ELR (cell line): ENCODE results near the gene RAB3A.

Experiments
- DNase-seq: peaks from one replicate; pipeline ENCODE4 v3.0.0-alpha.2; 2015; ENCODE audit warnings: low read depth

The RAB3A gene

GRCh38 chr19:18197306-18197705 lies 6.5 kb downstream of the RAB3A start:
- no peak for DNase-seq

- no peak for DNase-seq
These were observed 7.4 kb downstream of the RAB3A start for GRCh38 chr19:18196511-18196845.

- DNase-seq: peak; percentile 45
These were observed 9.1 kb downstream of the RAB3A start for GRCh38 chr19:18194554-18195238.

GRCh38 chr19:18194181-18194530 lies 9.7 kb downstream of the RAB3A start:
- DNase-seq: no peak

- peak; percentile 35 for DNase-seq
These were observed 10.3 kb downstream of the RAB3A start for GRCh38 chr19:18193388-18194180.

- peak; percentile 100 for DNase-seq
These were observed 11.0 kb downstream of the RAB3A start, which contains the start of gene MPV17L2 for GRCh38 chr19:18192673-18193387. MPV17L2 (plus strand) TSS chr19:18193218; CDS start chr19:18193282, 64 bp downstream.

GRCh38 chr19:18191640-18192062 lies 12.2 kb downstream of the RAB3A start:
- DNase-seq: no peak

- no peak for DNase-seq
These were observed 13.6 kb downstream of the RAB3A start for GRCh38 chr19:18190278-18190677.

GRCh38 chr19:18185538-18185937 lies 18.3 kb downstream of the RAB3A start:
- no peak for DNase-seq

GRCh38 chr19:18183529-18183928 lies 20.3 kb downstream of the RAB3A start:
- DNase-seq: no peak

- no peak for DNase-seq
These were observed 23.9 kb downstream of the RAB3A start for GRCh38 chr19:18179957-18180356.

GRCh38 chr19:18176367-18177310 lies 27.2 kb downstream of the RAB3A start:
- DNase-seq: peak; percentile 37

- no peak for DNase-seq
These were observed 28.9 kb downstream of the RAB3A start for GRCh38 chr19:18174983-18175382.

GRCh38 chr19:18173572-18174288 lies 30.1 kb downstream of the RAB3A start, which contains the start of gene IFI30:
IFI30 (plus strand) TSS chr19:18173813; CDS start chr19:18173842, 29 bp downstream.
- peak; percentile 60 for DNase-seq

GRCh38 chr19:18173054-18173571 lies 30.7 kb downstream of the RAB3A start:
- no peak for DNase-seq

GRCh38 chr19:18172331-18173053 lies 31.4 kb downstream of the RAB3A start:
- no peak for DNase-seq

- no peak for DNase-seq
These were observed 32.1 kb downstream of the RAB3A start for GRCh38 chr19:18171605-18172327.

- no peak for DNase-seq
These were observed 33.1 kb downstream of the RAB3A start for GRCh38 chr19:18170714-18171255.
